GM23248 (cell line): ENCODE measurements around the gene APOBEC3G.

Experiments
- EZH2 ChIP-seq: fragments of 200-600 bp; sonication (generic); IDR thresholded peaks from 2 replicates; pipeline ENCODE4 v1.6.1; 2018; ENCODE audit warnings: antibody characterized with exemption, mild to moderate bottlenecking; ENCODE audit not compliant: insufficient read depth, poor library complexity, severe bottlenecking
- EZH2phosphoT487 ChIP-seq: fragments of 200-600 bp; sonication (generic); IDR thresholded peaks from 2 replicates; pipeline ENCODE4 v1.6.1; 2018; ENCODE audit warnings: antibody characterized with exemption, moderate library complexity, mild to moderate bottlenecking, low read depth; ENCODE audit not compliant: insufficient read depth

GRCh38 chr22:39027717-39028116 is 49.4 kb upstream of the APOBEC3G start:
- TF ChIP-seq EZH2phosphoT487: no peak
- no peak for TF ChIP-seq EZH2
